GM12865 (cell line): Measurements from ENCODE around the gene ZBTB6.

ENCODE experiments used
- DNase-seq: peaks from one replicate; pipeline ENCODE4 v3.0.0; 2010; ENCODE audit warnings: low read depth
- H3K4me3 ChIP-seq: 2 replicates; pipeline ENCODE4 v1.5.1; 2011; ENCODE audit warnings: mild to moderate bottlenecking, low read depth, low read length, control low read depth
- TF ChIP-seq, protein P1 (sequence below): IDR thresholded peaks from 2 replicates; pipeline ENCODE4 v1.5.1; 2011; ENCODE audit warnings: low read length, control low read depth, low read depth, inconsistent platforms; ENCODE audit not compliant: insufficient read depth; ENCODE audit errors: missing control alignments

The ZBTB6 gene

DNA sequence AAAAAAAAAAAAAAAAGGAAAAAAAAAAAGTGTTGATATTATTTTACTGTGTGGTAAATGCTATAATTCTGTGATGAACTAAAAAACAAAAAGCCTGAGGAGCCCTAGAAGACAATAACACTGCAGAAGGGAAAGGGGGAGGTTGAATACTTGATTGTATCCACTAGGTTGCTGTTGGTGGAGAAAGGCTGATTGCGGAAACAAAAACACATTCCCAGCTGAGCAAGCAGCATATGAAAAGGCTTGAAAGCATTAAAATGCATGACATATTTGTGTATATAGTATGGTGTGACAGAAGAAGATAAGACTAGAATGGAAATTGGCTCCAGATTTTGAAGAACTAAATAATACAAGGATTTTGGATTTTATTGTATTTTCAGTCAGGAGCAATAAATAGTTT, 36.6 kb upstream of the ZBTB6 start:
- TF ChIP-seq, protein P1, sequence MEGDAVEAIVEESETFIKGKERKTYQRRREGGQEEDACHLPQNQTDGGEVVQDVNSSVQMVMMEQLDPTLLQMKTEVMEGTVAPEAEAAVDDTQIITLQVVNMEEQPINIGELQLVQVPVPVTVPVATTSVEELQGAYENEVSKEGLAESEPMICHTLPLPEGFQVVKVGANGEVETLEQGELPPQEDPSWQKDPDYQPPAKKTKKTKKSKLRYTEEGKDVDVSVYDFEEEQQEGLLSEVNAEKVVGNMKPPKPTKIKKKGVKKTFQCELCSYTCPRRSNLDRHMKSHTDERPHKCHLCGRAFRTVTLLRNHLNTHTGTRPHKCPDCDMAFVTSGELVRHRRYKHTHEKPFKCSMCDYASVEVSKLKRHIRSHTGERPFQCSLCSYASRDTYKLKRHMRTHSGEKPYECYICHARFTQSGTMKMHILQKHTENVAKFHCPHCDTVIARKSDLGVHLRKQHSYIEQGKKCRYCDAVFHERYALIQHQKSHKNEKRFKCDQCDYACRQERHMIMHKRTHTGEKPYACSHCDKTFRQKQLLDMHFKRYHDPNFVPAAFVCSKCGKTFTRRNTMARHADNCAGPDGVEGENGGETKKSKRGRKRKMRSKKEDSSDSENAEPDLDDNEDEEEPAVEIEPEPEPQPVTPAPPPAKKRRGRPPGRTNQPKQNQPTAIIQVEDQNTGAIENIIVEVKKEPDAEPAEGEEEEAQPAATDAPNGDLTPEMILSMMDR = no peak
- H3K4me3 ChIP-seq = no peak overlapping the region
- no peak for DNase-seq

DNA sequence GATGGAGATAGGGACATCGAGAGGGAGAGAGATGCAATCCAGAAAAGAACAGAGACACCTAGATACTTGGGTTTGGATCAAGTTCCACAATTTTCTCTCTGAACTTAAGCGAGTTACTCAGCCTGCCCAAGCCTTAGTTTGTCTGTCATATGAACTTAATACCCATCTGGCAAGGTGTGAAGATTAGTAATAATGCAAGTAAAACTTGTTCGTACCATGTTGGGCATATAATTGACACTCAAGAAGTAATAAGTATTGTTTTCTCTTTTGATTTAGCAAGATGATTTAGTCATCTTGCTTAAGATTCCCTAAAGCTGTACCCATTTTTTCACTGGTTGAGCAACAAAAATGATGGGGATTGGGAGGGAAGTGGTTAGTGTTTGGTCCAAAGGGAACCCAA, 35.2 kb upstream of the ZBTB6 start:
- peak; percentile 46 for DNase-seq
- TF ChIP-seq, protein P1 = no peak
- no peak overlapping the region for H3K4me3 ChIP-seq

DNA sequence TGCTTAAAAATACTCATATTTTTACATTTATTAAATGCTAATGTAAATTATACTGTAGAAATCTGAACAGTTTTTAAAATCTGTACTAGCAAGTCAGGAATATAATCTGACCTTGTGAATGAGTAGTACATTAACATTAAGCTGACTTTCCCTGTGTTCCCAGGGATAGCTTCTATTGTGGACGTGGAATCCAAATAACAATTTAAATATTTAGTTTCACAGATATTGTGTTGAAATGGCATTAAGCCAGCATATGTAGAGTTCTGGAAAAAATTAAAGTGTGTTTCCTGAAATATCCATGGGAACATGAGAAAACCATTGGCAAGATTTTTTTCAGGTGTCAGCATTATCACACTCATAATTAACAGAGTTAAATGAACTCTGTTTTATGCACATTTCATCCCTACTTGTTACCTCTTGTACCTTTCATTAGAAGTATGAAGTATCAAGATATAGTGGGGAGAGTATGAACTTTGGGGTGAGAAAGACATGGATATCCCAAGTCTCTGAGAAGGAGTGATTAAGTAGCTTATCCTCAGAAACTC, 33.4 kb upstream of the ZBTB6 start:
- TF ChIP-seq, protein P1 = no peak
- no peak for DNase-seq
- no peak overlapping the region for H3K4me3 ChIP-seq

DNA sequence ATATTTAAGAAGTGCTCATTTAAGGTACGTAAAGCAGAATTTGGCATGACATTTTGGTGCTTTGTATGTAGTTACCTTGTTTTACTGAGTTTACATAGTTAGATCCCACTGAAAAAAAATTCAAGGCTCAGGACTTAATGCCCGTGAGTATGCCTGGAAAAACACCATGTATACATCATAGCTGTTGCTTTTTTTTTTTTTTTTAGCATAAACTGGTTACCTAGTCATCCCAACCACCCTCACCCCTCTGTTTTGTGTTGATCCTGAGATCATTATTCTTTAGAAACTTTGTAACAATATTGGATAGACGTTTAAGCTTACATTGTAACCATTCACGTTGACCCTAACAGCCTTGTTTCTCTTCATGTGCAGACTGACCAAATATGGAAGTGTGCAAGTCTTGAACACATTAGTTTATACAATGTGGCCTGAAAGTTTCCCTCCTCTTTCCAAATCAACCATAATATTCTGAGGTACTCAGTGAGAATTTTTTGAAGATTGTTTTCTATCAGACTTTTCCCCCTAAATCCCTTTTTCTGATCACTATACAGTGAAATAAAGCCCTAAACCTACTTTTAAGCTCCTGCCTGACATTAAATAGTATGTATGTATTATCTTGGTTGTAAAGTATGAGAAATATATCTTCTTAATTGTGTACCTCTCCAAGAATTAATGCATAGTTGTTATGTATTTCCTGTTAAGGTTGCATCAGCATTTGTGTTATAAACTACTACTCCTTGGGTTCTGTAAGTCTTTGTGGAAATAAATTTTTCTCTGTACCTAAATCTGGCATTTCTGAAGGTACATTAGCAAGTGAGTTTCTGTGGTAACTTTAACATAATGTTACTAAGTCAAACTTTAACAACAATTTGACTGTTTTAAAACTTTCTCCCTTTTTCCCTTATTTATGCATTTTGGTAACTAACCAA, 32.1 kb upstream of the ZBTB6 start:
- no peak for DNase-seq
- TF ChIP-seq, protein P1 = no peak
- H3K4me3 ChIP-seq = no peak overlapping the region

DNA sequence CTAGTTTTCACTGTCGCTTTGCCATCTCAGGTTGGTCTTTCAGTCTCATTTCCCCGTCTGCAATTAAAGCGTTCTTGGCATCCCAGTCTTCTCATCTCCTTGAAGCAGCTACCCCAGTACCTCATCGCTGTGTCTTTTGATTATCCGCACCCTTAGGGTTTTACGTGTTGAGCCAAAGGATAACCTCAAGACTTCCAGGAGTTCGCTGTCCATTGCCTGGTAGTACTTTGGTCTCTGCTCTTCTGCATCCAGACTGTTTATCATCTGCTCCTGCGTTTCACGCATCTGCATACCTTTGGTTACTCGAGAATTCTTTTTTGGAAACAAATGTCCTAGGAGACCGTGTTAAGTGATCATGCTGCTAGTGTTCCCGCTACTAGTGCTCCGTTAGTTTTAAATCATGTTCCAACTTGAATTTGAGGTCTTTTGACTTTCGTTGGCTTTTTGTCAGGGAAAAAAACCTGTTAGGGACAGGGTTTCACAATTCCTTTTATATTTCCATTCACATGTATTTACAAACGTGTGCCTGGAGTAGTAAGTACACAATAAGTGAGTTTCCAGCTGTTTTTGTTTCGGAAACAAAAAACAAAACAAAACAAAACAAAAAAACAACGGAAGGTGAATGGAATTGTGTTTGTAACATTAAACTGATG, 28.6 kb upstream of the ZBTB6 start:
- H3K4me3 ChIP-seq = peak overlapping the region; percentile 58
- TF ChIP-seq, protein P1 = no peak
- no peak for DNase-seq

DNA sequence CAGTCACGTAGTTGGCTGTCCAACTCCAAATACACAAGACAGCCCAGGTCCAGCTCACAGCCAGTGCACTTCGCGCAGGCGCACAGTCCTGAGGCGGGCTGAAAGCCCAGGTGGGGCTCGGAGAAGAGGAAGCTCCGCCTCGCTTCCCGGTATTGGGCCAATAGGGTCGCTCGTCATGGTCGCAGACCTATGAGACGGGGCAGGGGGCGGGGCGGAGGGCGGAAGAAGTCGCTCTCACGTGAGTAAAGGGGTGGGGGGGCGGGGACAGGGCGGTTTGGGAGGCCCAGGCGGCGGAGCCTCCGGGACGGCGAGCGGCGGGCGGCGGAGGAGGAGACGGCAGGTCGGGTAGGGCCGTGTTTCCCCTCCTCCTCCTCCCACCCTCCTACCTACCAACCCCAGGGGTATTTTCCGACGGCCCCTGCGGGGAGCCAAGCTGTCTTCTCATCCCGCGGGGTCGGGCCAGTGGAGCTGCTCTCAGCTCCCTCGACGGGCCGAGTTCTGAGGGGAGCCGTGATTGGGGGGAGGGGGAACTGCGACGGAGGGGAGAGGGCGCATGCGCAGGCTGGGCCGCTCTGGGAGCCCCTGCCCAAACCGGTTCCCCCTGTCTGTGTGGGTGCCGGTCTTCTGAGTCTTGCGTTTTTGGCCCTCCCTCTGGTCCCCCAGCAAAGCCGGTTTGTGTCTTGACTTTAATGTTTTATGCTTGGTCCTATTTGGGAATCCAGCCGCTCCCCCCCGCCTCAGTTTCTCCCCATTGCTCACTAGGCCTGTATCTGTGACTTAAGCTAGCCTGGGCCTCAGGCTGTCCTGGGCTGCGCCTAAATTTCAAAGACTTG, 27.8 kb upstream of the ZBTB6 start, which contains the start of gene RABGAP1:
RABGAP1 (plus strand) TSS at position 272 of the 833 bp plus-strand sequence. CDS start 16,040 bp downstream, outside the sequence.
- TF ChIP-seq, protein P1 = no peak
- peak within 1 kb of the TSS; percentile 58 for H3K4me3 ChIP-seq
- peak; percentile 99 for DNase-seq
